GM21576 (cell line): Measurements from ENCODE around the gene OR2T10.
"Not testable (repeated sequence)": the region's sequence is repeated elsewhere in the genome, so short reads cannot be mapped to it uniquely, and the experiment has no call there.

Experiments used
- ATAC-seq: cut with Tn5 transposase; IDR thresholded peaks from one replicate; pipeline ENCODE4 v1.9.1; 2021; ENCODE audit warnings: mild to moderate bottlenecking, moderate library complexity; ENCODE audit not compliant: unreplicated experiment

OR2T10 gene

GRCh38 chr1:248596615-248597014 lies 885 bp downstream of the OR2T10 start:
- no peak for ATAC-seq

GRCh38 chr1:248593226-248593625 lies 4.3 kb downstream of the OR2T10 start:
- ATAC-seq, result no peak

GRCh38 chr1:248592655-248593054 lies 4.8 kb downstream of the OR2T10 start:
- no peak for ATAC-seq

GRCh38 chr1:248590055-248590454 lies 7.4 kb downstream of the OR2T10 start:
- ATAC-seq, result no peak

DNA sequence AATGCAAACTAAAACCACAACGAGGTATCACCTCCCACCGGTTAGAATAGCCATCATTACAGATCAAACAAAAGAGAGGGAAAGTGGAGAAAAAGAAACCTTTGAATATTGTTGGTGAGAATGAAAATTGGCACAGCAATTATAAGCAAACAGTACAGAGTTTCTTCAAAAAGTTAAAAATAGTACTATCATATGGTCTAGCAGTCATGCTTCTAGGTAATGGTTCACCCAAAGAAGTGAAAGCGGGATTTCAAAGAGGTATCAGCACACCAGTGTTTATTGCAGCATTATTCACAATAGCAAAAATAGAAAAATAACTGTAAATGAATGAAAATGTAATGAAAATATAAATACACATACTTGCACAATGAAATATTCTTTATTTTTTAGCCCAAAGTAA lies 8.2 kb downstream of the OR2T10 start:
- no peak for ATAC-seq

- no peak for ATAC-seq
These were observed 12.2 kb downstream of the OR2T10 start for GRCh38 chr1:248585266-248585665.

GRCh38 chr1:248576260-248576980 lies 21.1 kb downstream of the OR2T10 start:
- no peak for ATAC-seq

- not testable (repeated sequence) for ATAC-seq
These were observed 22.8 kb downstream of the OR2T10 start, which contains the start of gene OR2T34 for GRCh38 chr1:248574657-248575056. Gene OR2T34, minus strand, starts transcription at chr1:248574757. Its CDS starts 0 bp downstream, at chr1:248574757.

DNA sequence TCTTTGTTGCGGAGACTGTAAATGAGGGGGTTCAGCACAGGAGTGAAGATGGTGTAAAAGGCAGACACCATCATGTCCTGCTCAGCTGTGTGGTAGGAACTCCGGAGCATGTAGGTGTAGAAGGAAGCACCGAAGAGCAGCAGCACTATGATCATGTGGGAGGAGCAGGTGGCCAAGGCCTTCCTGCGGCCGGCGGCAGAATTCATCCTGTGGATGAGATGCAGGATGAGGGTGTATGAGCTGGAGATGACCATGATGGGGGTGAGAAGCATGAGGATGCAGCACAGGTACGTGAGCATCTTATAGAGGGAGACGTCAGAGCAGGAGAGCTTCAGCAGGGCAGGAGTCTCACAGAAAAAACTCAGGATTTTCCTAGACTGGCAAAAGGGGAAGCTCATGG lies 23.6 kb downstream of the OR2T10 start:
- not testable (repeated sequence) for ATAC-seq

GRCh38 chr1:248572049-248572448 lies 25.5 kb downstream of the OR2T10 start:
- peak; percentile 87 for ATAC-seq

GRCh38 chr1:248570811-248571210 lies 26.7 kb downstream of the OR2T10 start:
- not testable (repeated sequence) for ATAC-seq

DNA sequence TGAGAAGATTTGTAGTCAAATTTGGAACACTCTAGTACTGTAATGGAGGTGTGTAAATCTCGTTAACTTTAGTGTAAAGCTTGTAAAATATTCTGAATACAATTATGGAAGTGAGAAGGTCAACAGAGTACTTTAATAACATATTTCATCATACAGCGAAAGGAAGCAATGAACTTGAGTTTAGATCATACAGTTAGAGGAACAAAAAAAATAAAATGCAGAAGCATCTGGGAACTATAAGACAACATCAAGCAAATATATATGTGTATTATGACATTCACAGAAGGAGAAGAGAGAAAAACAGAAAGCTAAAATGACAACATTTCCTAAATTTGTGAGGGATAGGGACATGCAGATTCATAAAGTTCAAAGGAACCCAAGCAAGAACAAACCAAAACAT lies 28.5 kb downstream of the OR2T10 start:
- not testable (repeated sequence) for ATAC-seq

DNA sequence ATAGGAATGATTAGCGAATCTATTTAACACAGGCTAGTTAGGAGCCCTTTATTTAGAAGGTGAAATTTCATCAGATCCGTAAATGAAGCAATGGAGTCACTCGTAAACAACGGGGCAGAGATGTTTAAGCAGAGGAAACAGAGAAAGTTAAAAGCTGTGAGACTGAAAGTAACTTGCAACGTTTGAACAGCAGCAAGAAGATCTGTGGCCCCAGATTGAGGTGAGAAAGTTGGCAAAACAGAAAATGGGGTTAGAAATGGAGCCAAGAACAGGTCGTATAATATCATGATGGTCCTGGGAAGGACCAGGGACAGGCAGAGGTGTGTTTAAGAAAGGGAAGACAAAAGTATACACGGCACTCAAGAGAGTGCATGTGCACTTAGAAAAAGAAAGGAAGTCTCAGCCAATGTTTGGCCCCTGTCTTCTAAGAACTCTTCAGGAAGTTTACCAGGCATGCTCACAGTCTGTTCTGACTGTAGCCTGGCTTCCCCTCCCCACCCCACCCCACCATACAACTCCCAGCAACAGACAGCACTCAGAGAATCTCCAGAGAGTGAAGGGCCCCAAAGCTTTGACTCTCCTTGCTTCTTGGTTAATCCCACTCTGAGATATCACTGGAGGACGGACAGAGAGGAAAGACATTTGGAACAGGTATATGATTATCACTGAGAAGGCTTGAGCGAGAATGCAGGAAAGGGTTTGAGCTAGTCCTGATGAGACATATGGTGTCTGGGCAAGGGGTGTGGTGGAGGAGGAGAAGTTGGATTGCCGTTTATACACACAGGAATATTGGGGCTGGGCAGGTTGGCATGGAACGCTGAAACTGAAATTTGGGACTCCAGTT lies 31.7 kb downstream of the OR2T10 start:
- peak; percentile 71 for ATAC-seq

- not testable (repeated sequence) for ATAC-seq
These were observed 34.8 kb downstream of the OR2T10 start, which contains the start of gene OR2T29 for GRCh38 chr1:248562672-248563071. Gene OR2T29, minus strand, starts transcription at chr1:248562772. Its CDS starts 3,281 bp downstream, at chr1:248559491.

DNA sequence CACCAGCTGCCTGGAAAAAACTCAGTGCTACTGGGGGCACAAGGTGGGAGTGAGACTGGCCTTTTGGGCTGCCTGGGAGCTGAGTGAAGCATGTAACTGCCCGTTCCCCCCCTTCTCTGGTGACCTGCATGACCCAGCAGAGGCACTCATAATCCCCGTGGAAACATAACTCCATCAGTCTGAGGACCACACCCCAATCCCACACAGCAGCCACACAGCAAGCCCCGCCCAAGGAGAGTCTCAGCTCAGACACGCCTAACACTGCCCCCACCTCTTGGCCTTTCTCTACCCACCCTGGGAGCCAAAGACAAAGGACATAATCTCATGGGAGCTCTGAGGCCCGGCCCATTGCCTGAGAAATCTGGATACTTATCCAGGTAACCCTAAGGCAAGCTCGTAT lies 46.5 kb downstream of the OR2T10 start:
- not testable (repeated sequence) for ATAC-seq

GRCh38 chr1:248547383-248547782 lies 50.1 kb downstream of the OR2T10 start:
- ATAC-seq, result not testable (repeated sequence)
